ENCODE results near the gene WDPCP. TPM values are rescaled to one million over a fixed set of nuclear protein-coding genes. Genes with fewer than 3 reads are reported as not detected.

WDPCP gene
- total RNA-seq, 4 donors from 2014 or later: 2.6 to 15.5 (median 10.9) TPM

DNA sequence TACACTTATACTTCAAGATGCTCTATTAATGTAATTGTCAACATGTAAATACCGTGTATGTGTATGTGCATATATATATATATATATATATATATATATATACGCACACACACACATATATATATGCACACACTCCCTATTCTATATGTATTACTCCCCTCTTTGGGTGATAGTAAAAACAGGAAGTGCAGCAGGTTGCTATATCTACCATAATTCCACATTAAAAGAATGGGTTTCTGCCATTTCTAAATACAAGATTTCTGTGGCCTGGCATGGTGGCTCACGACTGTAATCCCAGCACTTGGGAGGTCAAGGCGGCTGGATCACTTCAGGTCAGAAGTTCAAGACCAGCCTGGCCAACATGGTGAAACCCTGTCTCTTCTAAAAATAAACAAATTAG, 460.7 kb downstream of the WDPCP start:
- no peak overlapping the region for H3K27ac ChIP-seq
- H3K4me3 ChIP-seq: no peak overlapping the region
- no peaks in the 10 kb centered on the region for H3K36me3 ChIP-seq
- no peak for DNase-seq
- WGBS, 2 donors (ENCODE audit: low coverage in 1 of 2): 90 to 92% methylated on average over 2 to 4 of the region's 4 CpGs
- H3K27me3 ChIP-seq: no peaks in the 10 kb centered on the region
- in situ Hi-C loops (cut with MboI; ENCODE audit: low pct_ligation_motif_present in 1 of 4, low pct_unique_long_range_greater_than_20kb in 1 of 4, low sequenced_read_pairs in 3 of 4): no loop called here
- H3K9me3 ChIP-seq: peaks cover 0 to 5% of the 10 kb centered on the region in 2 donors
- intact Hi-C loops (cut with DNase I; ENCODE audit: low total_unique reads): no loop called here
- no peak for TF ChIP-seq POLR2A (IDR thresholded peaks at IDR 0.05)
- no peak for TF ChIP-seq CTCF (IDR thresholded peaks at IDR 0.05)
- no peak for TF ChIP-seq EP300 (IDR thresholded peaks at IDR 0.05; ENCODE audit: low read depth)
- no peak for TF ChIP-seq POLR2AphosphoS5 (IDR thresholded peaks at IDR 0.05)
- H3K4me1 ChIP-seq: no peaks in the 10 kb centered on the region

- intact Hi-C loops (cut with DNase I; ENCODE audit: low total_unique reads): no loop called here
- in situ Hi-C loops (cut with MboI; ENCODE audit: low pct_ligation_motif_present in 1 of 4, low pct_unique_long_range_greater_than_20kb in 1 of 4, low sequenced_read_pairs in 3 of 4): no loop called here
- Histone ChIP-seq H3K36me3 (no peaks in the 10 kb centered on the region), H3K27ac (no peak overlapping the region), H3K27me3 (no peaks in the 10 kb centered on the region), H3K4me1 (no peaks in the 10 kb centered on the region), H3K9me3 (no peaks in the 10 kb centered on the region), H3K4me3 (no peak overlapping the region)
- no peak for TF ChIP-seq POLR2AphosphoS5 (IDR thresholded peaks at IDR 0.05)
- DNase-seq: no peak
- WGBS, 2 donors (ENCODE audit: low coverage in 1 of 2): 72 to 89% methylated on average over 3 of the region's 3 CpGs
These were observed 463.4 kb downstream of the WDPCP start for GRCh38 chr2:63124850-63125249.

DNA sequence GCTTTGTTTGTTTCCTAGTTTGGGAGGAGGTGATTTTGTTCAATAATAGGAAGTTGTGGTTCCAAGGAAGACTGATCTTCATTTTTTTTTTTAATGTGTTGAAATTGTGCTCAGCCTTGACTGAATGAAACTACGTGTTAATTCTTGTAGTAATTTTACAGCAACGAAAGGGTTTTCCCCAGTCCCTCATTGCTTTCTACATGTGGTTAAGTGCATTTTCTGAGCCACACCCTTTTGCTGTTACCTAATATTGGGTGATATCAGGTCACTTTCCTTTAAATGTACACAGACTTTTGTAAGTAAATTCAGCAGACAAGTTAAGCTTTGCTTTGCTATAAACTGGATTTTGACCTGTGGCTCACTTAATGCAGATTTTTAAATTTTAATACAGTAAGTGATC, 464.1 kb downstream of the WDPCP start:
- Histone ChIP-seq H3K4me1 (no peaks in the 10 kb centered on the region), H3K36me3 (no peaks in the 10 kb centered on the region), H3K4me3 (no peak overlapping the region), H3K27me3 (no peaks in the 10 kb centered on the region), H3K27ac (no peak overlapping the region), H3K9me3 (no peaks in the 10 kb centered on the region)
- intact Hi-C loops (cut with DNase I; ENCODE audit: low total_unique reads): no loop called here
- in situ Hi-C loops (cut with MboI; ENCODE audit: low pct_ligation_motif_present in 1 of 4, low pct_unique_long_range_greater_than_20kb in 1 of 4, low sequenced_read_pairs in 3 of 4): no loop called here
- TF ChIP-seq EP300 (IDR thresholded peaks at IDR 0.05; ENCODE audit: low read depth): no peak
- TF ChIP-seq CTCF (IDR thresholded peaks at IDR 0.05): no peak
- no peak for TF ChIP-seq POLR2AphosphoS5 (IDR thresholded peaks at IDR 0.05)
- no peak for TF ChIP-seq POLR2A (IDR thresholded peaks at IDR 0.05)
- no peak for DNase-seq
- 55 to 65% methylated on average over 2 of the region's 2 CpGs for WGBS, 2 donors (ENCODE audit: low coverage in 1 of 2)

- Histone ChIP-seq H3K4me1 (no peaks in the 10 kb centered on the region), H3K36me3 (no peaks in the 10 kb centered on the region), H3K4me3 (no peak overlapping the region), H3K27ac (no peak overlapping the region), H3K27me3 (no peaks in the 10 kb centered on the region), H3K9me3 (no peaks in the 10 kb centered on the region)
- TF ChIP-seq CTCF (IDR thresholded peaks at IDR 0.05) (no peak), POLR2AphosphoS5 (IDR thresholded peaks at IDR 0.05) (no peak), EP300 (IDR thresholded peaks at IDR 0.05; ENCODE audit: low read depth) (no peak), POLR2A (IDR thresholded peaks at IDR 0.05) (no peak)
- intact Hi-C loops (cut with DNase I; ENCODE audit: low total_unique reads) (no loop called here), in situ Hi-C loops (cut with MboI; ENCODE audit: low pct_ligation_motif_present in 1 of 4, low pct_unique_long_range_greater_than_20kb in 1 of 4, low sequenced_read_pairs in 3 of 4) (no loop called here)
- no peak for DNase-seq
- 77 to 87% methylated on average over 3 of the region's 3 CpGs for WGBS, 2 donors (ENCODE audit: low coverage in 1 of 2)
These were observed 465.4 kb downstream of the WDPCP start for GRCh38 chr2:63122921-63123320.
